NCI-H2107 (cell line): ENCODE results near the gene CEP76.

Source experiments
- DNase-seq: peaks from one replicate; lab custom pipeline; 2025; lab: John Stamatoyannopoulos, UW

The CEP76 gene, protein sequence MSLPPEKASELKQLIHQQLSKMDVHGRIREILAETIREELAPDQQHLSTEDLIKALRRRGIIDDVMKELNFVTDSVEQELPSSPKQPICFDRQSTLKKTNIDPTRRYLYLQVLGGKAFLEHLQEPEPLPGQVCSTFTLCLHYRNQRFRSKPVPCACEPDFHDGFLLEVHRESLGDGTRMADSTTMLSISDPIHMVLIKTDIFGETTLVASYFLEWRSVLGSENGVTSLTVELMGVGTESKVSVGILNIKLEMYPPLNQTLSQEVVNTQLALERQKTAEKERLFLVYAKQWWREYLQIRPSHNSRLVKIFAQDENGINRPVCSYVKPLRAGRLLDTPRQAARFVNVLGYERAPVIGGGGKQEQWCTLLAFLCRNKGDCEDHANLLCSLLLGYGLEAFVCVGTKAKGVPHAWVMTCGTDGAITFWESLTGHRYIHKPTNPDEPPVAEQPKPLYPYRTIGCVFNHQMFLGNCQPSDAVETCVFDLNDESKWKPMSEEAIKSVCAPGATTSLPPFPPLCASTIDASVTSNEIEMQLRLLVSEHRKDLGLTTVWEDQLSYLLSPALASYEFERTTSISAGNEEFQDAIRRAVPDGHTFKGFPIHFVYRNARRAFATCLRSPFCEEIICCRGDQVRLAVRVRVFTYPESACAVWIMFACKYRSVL

DNA sequence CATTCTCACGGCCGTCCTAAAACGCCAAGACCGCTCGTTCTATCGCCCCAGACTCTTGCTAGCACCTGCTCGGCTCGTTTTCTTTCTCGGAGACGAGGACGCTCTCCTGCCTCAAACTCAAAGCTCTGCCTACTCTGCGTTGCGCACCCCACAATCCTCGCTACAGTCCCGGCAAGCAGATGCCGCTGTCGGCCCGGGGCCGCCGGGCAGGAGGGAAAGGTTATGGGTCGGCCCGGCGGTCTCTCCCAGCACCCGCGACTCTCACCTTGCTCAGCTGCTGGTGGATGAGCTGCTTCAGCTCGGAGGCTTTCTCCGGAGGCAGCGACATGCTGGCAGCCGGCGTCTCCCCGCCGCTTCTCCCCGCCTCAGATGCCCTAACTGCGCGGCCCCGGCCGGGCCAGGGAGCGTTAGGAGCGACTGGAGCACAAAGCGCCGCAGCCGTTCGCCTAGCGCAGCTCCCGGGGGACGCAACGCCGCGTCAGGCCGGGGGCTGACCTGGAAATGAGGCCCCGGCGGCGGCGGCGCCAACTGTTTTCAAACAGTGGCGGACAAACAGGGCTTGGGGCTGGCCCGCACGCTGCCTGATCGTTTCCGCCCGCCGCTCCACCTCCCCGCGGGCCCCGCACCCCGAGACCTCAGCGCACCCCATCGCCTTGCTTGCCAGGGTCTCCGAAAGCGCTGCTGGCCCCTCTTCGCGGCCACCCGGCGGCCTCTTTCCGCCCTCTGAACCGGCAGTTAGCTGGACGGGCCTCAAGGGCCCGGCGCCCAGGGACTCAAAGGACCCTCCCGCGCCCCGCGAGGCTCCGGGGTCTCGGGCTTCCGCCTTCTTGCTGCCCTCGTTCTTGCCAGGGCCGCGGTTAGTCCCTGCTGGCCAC is at the start of gene CEP76, which contains the start of gene PSMG2:
Gene CEP76, minus strand, starts transcription at position 503 of the 875 bp plus-strand sequence. Its CDS starts 175 bp downstream, at position 328.
Gene PSMG2, plus strand, starts transcription at position 822 of the 875 bp plus-strand sequence. CDS start 66 bp downstream, outside the sequence.
- DNase-seq, result peak; percentile 46

DNA sequence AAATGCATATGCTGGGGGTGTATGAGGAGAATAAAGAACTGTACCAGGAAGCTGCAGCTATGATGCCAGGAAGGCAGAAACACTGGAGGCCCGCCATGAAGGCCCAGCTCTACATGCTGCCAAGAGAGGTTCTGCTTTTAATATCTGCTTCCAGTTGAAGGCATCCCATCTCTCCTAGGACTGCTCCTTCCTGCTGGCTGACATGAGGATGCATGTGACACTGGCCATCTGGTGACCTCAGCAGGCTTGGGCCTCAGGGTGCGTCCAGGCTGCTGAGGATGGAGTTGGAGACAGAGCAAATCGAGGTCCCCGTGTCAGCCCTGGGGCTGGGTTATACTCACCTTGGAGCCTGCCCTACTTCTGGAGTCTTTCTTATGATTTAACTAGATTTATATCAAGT is 49.4 kb upstream of the CEP76 start:
- DNase-seq, result no peak

DNA sequence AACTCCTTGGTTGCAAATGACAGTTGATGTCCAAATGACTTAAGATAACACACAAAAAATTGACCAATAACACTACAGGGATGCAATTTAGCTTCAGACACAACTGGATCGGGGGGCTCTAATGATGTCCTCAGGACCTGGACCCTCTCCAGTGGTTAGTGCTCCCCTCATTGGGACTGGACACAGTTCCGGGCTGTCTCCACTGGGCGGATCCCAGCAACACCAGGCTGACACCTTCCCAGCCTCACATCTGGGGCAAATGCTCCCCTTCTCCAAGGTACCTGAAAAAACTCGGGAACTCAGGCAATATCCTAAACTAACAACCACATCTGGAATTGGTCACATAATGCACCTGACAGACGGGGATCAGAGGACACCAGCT is 49.0 kb upstream of the CEP76 start:
- no peak for DNase-seq

DNA sequence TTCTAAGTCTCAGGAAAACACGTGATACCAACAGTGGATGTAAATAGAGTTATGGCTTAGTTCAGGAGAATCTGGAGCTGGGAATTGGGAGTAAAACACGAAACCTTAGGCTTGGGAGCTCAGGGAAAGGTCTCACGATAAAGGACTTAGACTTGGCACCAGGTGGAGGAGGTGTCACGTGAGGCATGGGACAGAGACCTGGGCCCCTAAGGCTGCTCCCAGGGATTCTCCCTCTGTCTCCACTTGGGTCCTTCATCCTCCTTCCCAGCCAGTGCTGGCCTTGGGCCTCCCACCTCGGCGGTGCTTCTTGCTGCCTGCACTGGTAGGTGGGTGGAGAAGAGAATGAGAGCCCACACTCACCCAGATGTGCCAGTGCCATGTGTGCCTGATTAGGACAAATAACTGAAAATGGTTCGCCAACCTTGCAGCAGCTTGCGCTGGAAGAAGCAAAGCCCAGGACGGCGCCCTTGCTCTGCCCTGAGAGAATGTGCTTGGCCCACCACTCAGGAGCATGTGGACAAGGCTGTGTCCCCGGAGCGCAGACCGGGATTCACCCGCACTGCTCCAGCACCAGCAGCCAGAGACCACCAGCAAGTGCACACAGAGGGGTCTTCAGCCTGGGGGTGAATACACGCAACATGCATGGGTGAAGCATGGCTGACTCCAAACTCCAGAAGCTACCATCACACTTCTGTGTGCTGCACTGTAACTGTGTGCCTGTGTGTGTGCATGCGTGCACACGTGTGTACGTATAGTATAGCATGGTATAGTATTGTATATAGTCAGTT is 48.4 kb upstream of the CEP76 start:
- no peak for DNase-seq

DNA sequence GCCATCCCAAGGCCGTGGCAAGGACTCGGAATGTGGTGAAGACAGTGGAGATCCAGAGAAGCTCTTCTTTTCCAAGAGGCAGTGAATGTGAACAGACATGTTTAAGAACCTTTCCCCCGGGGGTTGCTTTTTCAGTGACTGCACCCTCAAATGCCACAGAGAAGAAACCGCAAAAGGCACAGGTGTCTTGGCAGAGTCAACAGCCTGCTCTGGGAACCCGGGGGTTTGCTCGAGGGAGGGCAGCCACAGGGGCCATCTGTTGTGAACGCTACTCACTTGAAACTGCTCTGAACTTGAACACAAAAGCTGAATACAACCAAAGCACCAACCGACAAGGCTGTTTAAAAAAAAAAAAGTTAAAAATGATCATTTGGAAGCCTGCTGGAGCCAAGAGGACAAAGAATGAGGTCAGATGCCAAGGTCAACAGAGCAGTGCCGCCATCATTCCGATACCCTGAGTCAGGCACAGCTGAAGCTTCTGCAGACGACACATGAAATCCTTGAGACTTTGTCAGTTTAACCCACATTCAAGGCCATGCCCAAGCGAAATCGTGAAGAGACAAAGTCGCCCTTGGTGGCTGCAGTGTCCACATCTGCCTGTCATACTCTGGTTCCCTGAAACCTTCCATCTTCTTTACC is 47.7 kb upstream of the CEP76 start:
- no peak for DNase-seq

DNA sequence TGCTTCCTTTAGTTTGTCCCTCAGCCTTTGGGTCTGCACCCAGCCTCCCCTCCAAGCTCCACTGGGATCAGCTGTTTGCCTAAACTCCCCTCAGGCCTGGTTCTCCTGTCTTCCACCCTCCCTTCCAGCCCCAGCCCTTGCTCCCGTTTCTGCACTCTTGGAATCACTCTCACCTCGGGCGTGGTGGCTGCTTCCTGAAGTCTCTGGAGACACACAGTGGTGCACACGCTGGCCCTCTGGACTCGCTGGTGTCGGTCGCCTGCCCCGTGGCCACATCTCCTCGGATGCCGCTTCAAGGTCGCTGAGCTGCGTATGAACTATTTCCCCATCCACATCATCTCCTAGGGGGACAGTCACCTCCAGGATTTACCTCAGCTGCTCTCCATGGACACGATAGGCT is 46.6 kb upstream of the CEP76 start:
- DNase-seq, result no peak

DNA sequence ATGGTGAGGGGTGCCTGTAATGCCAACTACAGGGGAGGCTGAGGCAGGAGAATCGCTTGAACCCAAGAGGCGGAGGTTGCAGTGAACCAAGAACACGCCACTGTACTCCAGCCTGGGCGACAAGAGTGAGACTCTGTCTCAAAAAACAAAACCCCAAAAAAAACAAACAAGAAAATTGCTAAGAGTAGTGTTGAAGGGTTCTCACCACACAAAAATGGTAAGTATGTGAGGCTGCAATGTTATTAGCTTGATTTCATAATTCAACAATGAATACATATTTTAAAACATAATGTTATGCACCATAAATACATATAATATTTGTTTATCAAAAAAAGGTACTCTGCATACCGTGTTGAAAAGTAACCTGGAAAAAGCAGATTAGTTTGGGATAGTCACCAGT is 46.1 kb upstream of the CEP76 start:
- DNase-seq, result no peak

DNA sequence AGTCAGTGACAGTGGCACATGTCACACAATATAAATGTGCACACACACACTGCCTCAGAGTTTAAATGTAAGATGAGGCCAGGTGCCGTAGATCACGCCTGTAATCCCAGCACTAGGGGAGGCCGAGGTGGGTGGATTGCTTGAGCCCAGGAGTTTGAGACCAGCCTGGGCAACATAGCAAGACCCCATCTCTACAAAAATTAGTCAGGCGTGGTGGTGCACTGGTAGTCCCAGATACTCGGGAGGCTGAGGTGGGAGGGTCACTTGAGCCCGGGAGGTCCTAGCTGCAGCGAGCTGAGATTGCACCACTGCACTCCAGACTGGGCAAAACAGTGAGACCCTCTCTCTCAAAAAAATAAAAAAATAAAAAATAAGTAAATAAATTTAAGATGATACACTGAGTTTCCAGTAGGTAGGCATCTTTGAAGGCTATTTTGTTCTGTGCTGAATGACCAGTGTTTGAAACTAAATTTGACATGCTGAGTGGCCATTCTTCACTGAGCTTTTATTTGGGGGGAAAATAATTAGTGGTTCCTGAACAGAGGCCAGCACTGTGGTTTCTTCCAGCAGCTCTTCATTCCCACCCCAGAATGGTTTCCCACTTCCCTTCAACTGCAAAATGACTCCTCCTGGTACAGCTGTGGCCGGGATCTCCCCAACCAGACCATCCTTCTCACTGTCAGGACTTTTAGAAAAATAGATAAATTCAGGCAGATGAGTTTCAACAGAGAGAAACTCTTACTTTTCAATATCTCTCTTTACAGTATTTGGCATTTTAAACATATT is 45.2 kb upstream of the CEP76 start:
- no peak for DNase-seq

DNA sequence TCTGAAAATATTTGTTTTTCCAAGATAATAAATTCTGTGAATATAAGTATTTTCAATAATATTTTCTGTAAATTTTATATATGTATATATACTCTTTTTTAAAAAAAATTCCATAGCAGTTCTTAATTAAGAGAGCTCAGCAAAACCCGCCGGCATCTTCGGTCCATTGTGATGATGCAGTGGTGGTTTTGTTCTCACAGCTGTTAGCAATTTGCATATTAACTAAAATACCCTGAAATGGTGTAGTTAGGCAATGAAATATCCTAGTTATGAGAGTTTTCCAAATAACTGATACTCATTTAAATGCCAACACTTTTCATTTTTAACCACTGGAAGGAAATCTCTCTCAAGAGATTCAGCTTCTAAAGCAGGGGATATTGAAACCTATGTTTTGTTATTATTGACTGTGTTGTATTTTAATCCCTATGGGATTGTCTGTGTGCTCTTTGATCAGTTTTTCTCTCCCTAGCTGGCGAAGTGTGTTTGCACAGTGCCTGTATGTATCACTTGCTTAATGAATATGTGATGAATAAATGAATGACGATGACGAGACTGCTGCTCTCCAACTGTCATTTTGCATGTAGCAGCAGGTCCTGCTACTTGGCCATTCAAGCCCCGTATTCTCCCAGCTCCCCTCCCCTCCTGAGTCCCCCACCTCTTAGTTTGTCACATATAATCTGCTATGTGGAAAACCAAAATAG is 42.7 kb upstream of the CEP76 start:
- DNase-seq, result no peak

DNA sequence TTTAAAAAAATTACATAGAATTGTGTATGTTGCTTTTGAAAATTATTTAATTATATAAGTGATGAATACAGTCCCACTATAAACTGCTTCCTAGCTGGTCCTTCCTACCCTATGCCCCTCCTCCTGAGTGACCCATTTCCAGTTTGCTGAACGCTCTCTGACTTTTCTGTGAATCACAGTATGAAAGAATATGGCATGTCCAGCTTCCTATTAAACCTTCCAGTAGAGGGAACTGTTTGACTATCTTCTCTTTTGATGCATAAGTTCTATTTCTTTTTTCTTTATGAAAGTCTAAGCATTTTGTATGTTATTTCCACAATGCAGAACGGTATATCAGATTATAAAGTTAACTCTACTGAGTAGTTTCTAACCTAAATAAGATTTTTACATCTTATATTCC is 41.6 kb upstream of the CEP76 start:
- no peak for DNase-seq

DNA sequence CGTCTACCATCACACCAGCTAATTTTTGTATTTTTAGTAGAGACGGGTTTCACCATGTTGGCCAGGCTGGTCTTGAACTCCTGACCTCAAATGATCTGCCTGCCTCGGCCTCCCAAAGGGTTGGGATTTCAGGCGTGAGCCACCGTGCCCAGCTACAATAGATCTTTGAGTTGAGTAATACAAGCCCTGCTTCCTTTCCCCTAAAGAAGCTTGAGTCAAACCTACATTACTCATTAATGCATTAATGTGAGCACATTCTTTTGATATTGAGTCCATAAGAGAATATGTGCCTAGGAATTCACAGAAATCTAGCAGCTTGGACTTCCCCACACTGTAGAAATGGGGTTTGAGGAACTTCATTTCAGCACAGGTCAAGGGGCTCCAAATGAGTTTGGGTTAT is 39.9 kb upstream of the CEP76 start:
- DNase-seq, result no peak

DNA sequence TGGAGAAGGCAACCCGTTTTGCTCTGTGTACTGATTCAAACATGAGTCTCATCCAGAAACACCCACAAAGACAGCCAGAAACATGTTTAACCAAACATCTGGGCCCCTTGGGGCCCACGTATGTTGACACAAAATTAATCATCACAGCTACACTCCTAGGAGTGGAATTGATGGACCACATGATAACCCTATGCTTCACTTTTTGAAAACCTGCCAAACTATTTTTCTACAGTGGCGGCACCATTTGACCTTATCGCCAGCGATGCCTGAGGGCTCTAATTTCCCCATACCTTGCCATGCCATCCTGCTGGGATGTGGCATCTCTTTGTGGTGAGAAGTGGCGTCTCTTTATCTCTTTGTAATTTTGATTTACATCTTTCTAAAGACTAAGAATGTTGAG is 38.8 kb upstream of the CEP76 start:
- no peak for DNase-seq

DNA sequence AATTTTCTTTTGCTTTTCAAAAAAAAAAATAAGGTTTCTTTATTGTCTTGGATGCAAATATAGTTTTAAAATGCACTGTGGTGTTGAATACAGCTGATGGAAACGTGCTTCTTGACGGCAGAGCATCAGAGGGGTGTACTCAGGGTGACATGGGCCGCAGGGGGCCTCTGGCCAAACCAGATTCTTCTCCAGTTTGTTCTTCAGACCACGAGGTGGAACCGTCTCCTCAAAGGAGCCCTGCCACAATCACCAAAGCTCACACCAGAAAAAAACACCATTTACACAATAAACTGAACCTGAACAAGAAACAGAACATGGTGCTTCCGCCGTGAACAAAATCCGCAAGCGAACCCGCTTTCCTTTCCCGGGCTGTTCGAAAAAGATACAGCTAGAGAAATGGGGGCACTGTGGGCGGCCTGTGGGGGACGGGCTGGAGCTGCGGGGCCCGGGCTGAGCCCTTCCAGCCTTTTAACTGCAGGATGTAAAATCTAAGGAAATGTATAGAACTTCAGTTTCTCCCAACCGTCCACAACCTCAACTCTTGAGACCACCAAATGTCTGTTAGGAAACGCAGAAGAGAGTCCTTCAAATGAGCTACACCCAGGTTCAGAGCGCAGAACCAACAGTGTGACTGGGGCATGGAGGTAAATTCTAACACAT is 34.9 kb upstream of the CEP76 start:
- DNase-seq, result no peak

DNA sequence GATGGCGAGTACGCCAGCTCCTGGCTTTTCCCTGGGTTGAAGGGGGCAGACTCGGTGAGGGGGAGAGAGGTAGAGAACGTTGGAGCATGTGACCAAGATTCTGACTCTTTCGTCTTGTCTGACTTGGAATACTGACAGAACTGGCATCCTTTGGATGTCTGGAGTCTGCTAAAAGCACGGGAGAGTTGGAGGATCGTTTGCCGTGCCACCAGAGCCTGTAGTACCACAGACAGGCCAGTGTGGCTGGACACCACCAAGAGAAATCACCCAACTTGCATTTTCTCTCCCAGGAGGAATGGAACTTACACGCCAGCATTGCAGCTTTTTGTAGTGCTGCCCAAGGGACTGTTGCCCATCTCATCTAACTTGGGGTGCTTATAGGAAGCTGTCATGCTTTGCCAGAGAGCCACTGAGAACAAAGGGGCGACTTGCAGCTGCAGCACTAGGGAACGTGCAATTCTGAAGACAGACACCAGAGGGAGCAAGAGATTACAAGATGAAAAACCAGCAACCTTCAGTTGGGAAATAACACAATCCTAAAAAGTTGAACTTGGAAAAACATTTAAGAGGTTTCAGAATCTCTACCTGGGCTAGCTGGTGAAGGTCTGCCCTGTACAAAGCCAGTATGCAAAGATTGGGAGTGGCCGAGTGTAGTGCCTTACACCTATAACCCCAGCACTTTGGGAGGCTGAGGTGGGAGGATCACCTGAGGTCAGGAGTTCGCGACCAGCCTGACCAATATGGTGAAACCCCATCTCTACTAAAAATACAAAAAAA is 24.4 kb upstream of the CEP76 start:
- peak; percentile 22 for DNase-seq

DNA sequence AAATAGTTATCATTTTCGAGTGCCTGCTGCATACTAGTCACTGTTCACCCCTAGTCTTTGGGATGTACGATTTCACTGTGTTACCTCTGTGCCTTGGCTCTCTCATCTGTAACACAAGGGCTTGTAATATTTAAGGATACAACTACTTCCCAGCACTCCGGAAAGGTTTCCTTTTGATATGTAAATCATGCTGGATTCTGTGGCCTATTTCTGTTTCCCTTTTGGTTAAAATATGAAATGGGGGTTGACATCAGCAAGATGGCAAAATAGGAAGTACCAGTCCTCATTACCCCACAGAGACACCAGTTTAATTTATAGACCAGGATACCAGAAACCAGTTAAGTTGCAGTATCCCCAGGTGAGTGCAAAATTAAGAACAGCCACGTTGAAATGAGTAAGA is 23.8 kb upstream of the CEP76 start:
- DNase-seq, result no peak

DNA sequence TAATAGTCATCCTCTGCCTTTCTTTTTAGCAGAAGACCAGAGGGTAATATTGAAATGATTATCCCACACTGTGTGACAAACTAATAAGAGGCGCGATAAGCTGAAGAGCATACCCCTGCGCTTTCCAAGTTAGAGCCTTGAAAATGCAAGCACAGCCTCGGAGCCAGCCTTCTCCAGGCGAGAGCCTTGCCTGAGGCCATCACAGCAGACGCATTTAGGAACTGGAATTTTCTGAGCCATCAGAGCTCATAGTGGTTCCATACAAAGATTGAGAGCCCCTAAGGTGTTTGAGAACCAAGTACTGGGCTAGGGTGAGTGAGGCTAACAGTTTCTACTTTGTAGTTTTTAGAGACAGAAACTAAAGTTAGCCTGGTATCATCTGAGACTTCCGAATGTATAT is 20.2 kb upstream of the CEP76 start:
- DNase-seq, result no peak

DNA sequence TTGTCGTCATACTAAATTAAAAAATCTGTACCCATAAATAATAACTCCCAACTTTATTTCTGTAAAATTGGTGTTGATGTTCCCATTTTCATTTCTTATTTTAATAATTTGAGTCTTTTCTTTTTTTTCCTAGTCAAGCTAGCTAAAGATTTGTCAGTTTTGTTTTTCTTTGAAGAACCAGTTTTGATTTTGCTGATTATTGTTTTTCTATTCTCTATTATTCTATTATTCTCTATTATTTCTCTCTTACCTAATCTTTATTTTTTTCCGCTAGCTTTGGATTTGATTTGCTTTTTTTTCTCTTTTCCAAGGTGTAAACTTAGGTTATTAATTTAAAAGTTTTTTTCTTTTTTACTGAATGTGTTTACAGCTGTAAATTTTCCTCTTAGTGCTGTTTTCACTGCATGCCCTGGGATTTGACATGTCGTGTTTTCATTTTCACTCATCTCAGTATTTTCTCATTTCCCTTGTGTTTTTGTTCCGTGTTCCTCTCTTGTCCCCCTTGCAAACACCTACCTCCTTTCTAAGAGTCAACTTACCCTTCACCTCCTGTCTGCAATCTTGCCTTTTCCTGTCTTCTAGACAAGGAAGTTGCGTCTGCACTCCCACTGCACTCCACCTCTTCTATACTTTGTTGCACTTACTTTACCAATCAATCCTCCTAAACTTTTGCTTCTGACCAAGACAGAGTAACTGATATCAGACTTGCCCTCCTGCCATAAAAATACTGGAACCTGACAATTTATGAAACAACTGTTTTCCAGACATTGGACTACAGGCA is 19.2 kb upstream of the CEP76 start:
- DNase-seq, result no peak

DNA sequence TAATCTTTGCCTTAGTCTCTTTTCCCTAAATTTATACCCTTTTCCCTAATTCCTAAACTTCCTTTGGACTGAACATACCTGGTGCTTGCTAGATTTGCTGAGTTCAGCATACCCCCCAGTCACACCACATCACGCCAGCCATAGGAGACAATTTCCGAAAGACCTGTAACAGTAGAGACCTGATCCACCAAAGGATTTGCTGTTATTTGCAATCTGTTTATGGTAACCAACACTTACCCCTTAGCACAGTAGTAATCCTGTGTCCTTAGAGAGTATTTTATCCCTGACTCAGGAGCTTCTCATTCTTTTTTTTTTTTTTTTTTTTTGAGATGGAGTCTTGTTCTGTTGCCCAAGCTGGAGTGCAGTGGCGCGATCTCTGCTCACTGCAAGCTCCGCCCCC is 8.9 kb upstream of the CEP76 start:
- no peak for DNase-seq
